ENCODE measurements around the gene CBFA2T2. TPM values are rescaled to one million over a fixed set of nuclear protein-coding genes. Genes with fewer than 3 reads are reported as not detected.
A peak's percentile ranks its signal among the peaks of the same experiment; 100 is the strongest.

CBFA2T2 gene
- total and polyA plus RNA-seq, 10 of the 15 experiments (the other 5 are each of a cell fraction or from before 2014, with no cell fraction given), result 0.61 to 8.6 (median 5.5) TPM

- TF ChIP-seq ASH2L (IDR thresholded peaks at IDR 0.05; ENCODE audit: borderline replicate concordance, low read depth), result no peak
- no peak for TF ChIP-seq RELB (IDR thresholded peaks at IDR 0.05; ENCODE audit: low read depth)
- 0 out of 2 replicates have a peak, but pooled peaks have one; percentile 19 for TF ChIP-seq NBN (IDR thresholded peaks at IDR 0.05)
- TF ChIP-seq SKIL (IDR thresholded peaks at IDR 0.05; ENCODE audit: low read depth, poor library complexity, severe bottlenecking), result no peak
- no peak for TF ChIP-seq IRF4 (IDR thresholded peaks at IDR 0.05; ENCODE audit: low read depth, low read length)
- TF ChIP-seq BCLAF1 (IDR thresholded peaks at IDR 0.05), result 0 out of 2 replicates have a peak, but pooled peaks have one; percentile 18
- peak; percentile 99 for TF ChIP-seq NKRF (conservative IDR thresholded peaks at IDR 0.05)
- no peak for TF ChIP-seq SUZ12 (IDR thresholded peaks at IDR 0.05; ENCODE audit: unreplicated experiment)
- TF ChIP-seq STAT1 (conservative IDR thresholded peaks at IDR 0.05), result no peak
- TF ChIP-seq KLF5 (IDR thresholded peaks at IDR 0.05; ENCODE audit: partially characterized antibody), result no peak
- TF ChIP-seq SIN3A (IDR thresholded peaks at IDR 0.05; ENCODE audit: low read depth, low read length), result peak; percentile 94
- TF ChIP-seq TCF12 (IDR thresholded peaks at IDR 0.05; ENCODE audit: low read depth, low read length), result no peak
Observed at GRCh38 chr20:33686100-33686983, 196.4 kb downstream of the CBFA2T2 start, which contains the start of gene E2F1 (continued).
